LNCaP clone FGC (cell line): ENCODE results near the gene KIF13A.
"Not testable (repeated sequence)": the region's sequence is repeated elsewhere in the genome, so short reads cannot be mapped to it uniquely, and the experiment has no call there.

Experiments
- DNase-seq: peaks from one replicate; pipeline ENCODE4 v3.0.0-alpha.2; 2011; ENCODE audit warnings: low read depth
- H3K4me3 ChIP-seq: 2 replicates; pipeline ENCODE4 v1.5.1; 2011; ENCODE audit warnings: mild to moderate bottlenecking, low read depth, low read length, control low read depth
- TF ChIP-seq, protein P1 (sequence below): IDR thresholded peaks from 2 replicates; pipeline ENCODE4 v1.5.1; 2012; ENCODE audit warnings: mild to moderate bottlenecking; ENCODE audit not compliant: control insufficient read depth, insufficient read depth; ENCODE audit errors: extremely low read depth

The KIF13A gene

DNA sequence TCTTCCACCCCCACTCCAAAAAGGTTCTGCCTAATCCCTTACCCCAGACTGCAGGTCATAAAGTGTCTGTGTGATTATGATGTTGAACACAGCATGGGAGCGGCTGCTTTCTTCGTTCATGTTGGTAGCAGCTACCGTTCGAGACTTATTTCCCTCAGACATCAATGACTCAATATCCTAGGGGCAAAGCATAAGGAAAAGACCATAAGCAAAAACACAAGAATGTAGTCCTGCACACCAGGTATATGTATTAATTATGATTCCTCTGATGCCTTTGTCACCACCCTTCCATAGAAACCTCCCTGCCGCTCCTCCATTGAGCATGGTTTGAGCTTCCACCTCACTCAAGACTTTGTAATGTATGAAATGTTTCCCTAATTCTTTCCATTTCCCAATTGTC, 137.2 kb downstream of the KIF13A start:
- DNase-seq: no peak
- TF ChIP-seq, protein P1, sequence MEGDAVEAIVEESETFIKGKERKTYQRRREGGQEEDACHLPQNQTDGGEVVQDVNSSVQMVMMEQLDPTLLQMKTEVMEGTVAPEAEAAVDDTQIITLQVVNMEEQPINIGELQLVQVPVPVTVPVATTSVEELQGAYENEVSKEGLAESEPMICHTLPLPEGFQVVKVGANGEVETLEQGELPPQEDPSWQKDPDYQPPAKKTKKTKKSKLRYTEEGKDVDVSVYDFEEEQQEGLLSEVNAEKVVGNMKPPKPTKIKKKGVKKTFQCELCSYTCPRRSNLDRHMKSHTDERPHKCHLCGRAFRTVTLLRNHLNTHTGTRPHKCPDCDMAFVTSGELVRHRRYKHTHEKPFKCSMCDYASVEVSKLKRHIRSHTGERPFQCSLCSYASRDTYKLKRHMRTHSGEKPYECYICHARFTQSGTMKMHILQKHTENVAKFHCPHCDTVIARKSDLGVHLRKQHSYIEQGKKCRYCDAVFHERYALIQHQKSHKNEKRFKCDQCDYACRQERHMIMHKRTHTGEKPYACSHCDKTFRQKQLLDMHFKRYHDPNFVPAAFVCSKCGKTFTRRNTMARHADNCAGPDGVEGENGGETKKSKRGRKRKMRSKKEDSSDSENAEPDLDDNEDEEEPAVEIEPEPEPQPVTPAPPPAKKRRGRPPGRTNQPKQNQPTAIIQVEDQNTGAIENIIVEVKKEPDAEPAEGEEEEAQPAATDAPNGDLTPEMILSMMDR: no peak
- no peak overlapping the region for H3K4me3 ChIP-seq

DNA sequence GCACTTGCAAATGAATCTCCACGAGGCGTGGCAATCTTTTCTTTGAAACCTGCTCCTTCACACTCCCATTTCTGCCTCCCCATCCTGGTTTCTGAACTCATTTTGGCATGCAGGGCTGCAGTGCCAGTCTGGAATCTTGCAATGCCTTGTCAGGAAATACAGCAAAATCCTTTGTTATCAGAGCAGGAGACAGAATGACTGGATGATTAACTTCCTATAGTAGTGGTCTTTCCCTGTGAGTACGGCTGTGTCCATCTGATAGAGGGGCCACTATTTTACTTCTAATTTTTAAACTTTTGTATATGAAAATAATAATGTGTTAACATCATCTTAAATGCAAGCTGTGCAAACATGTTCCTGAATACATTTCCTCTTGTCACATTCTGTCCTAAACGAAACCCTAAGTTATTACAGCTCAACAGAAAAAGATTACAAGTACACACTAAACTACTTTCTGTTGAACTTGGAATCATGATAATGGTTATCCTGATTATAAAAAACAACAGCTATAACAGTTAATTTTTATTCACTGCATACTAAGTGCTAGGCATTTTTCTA, 140.2 kb downstream of the KIF13A start:
- no peak overlapping the region for H3K4me3 ChIP-seq
- DNase-seq: no peak
- TF ChIP-seq, protein P1: no peak

DNA sequence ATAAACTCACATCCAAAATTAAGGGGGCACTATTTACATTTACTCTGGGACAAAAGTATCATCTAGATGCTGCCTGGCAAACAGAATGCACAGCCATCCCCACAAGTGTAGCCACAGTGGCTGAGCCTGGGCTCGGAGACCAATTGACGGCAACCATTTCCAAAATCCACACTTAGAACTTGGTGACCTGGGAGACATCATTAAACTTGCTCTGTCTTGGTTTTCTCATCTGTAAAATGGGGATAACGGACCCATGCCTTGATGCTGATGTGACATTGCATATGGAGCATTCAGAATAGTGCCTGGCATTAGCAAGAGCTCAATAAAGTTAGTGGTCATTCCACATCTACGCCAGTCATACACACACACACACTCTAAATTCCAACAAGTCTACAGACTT, 140.7 kb downstream of the KIF13A start:
- no peak for DNase-seq
- TF ChIP-seq, protein P1: no peak
- no peak overlapping the region for H3K4me3 ChIP-seq

DNA sequence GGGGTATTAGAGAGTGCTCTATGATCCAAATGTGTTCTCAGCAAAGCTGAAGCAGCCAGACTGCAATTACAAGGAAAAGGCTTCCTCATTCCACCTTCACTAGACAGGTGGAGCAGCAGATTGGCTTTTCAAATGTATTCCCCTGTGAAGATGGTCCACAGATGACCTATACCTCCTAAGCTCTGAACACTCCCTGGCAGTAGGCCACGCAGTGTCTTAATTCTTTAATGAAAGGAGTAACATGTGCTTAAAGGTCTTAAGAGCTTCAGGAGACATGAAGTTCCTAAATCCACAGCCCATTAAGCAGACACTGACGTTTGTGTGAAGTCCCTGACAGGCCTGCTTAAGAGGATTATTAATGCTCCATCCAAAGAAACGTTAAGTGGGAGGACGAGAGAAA, 141.8 kb downstream of the KIF13A start:
- TF ChIP-seq, protein P1: no peak
- no peak overlapping the region for H3K4me3 ChIP-seq
- DNase-seq: no peak

DNA sequence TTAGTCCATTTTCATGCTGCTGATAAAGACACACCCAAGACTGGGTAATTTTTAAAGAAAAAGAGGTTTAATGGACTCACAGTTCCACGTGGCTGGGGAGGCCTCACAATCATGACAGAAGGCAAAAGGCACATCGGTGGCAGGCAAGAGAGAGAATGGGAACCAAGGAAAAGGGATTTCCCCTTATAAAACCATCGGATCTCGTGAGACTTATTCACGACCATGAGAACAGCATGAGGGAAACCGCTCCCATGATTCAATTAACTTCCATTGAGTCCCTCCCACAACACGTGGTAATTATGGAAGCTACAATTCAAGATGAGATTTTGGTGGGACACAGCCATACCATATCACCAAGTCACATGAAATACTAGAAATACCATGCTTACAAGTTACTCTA, 142.5 kb downstream of the KIF13A start:
- not testable (repeated sequence) for H3K4me3 ChIP-seq, DNase-seq

DNA sequence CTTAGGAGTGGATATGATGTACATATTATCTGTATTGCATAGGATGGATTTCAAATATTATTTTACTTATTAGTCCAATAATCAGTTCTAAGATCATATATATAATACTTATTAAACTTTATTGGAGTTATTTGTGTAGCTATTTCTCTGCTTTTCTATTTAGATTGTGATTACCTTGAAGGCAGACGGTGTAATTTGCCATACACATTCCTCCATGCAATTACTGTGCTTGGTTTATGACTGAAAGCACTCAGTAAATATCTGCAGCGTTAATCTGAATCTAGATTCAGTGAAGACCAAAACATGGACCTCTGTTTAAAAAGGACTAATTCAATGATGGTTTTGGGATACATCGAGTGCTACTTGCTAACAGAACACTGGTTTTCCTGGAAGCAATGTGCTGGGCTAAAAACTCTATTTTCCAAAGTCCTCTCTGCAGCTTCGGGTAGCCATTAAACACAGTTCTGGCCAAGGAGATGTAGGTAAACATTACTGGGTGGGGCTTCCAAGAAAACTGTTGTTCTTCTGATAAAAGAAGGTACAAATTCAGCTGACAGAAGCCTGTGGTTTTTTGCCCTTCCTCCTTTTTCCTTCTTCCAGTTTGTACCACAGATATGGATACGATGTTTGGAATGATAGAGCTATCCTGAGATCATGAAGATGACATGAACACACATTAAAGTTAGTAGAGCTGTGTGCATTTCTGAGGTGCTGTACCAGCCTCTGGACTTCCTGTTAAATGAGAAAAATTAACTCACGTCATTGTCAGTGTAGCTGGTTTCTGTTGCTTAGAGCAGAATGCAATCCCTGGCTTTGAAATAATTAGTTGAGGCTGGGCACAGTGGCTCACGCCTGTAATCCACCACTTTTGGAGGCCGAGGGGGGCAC, 144.3 kb downstream of the KIF13A start:
- DNase-seq: no peak
- TF ChIP-seq, protein P1: no peak
- no peak overlapping the region for H3K4me3 ChIP-seq

DNA sequence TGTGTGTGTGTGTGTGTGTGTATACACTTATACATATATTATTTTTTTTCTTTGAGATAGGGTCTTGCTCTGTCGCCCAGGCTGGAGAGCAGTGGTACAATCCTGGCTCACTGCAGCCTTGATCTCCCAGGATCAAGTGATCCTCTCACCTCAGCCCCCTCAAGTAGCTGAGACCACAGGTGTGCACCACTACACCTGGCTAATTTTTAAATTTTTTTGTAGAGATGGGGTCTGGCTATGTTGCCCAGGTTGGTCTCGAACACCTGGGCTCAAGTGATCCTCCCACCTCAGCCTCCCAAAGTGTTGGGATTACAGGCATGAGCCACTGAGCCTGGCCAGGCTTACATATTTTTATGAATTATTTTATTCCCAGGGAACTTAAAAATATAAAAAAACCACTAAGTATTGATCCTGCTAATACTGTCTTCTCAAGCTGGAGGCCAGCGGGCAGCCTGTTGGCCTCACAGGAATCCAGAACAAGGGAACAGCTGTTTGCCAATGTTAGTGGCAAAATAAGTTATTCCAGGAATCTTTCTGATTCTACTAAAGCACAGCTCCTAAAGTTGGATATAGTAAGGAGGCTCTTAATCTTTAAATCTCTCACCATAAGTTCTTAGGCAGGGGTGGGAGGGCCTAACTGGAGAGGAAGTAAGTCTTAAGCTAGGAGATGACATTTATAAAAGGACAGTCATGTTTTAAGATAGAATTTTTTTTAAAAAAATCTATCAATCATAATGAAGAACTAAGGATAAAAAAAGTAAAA, 145.2 kb downstream of the KIF13A start:
- no peak overlapping the region for H3K4me3 ChIP-seq
- TF ChIP-seq, protein P1: no peak
- no peak for DNase-seq
